Measurements from ENCODE around the gene BRD4.

DNA sequence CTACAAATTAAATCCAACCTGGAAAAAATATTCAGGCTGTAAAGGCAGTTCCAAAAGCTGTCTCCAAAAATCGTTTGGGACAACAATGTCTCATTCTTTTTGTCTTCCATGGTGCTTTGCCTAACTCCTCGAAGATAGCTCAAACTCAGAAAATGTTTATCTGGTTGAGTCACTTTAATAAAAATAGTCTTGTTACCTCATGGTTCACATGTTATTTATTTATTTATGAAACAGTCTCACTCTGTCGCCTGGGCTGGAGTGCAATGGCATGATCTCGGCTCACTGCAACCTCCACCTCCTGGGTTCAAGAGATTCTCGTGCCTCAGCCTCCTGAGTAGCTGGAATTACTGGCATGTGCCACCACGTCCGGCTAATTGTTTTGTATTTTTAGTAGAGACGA, 4.9 kb upstream of the BRD4 start:
- TF ChIP-seq POLR2A (IDR thresholded peaks at IDR 0.05; ENCODE audit: insufficient read depth in 1 of 2, low read depth in 2 of 2, low read length in 2 of 2): no peak
- no peak for TF ChIP-seq MED8 (CRISPR knock-in tag; IDR thresholded peaks at IDR 0.05; ENCODE audit: insufficient replicate concordance)
- no peak for TF ChIP-seq SNRNP70 (IDR thresholded peaks at IDR 0.05; ENCODE audit: low read depth, low read length)
- TF ChIP-seq MAZ (IDR thresholded peaks at IDR 0.05; ENCODE audit: borderline replicate concordance, low read depth, low read length): no peak
- TF ChIP-seq MAZ (CRISPR knock-in tag; IDR thresholded peaks at IDR 0.05; ENCODE audit: low read depth): no peak
